ENCODE data around the gene NSUN2.
"Not testable (repeated sequence)": the region's sequence is repeated elsewhere in the genome, so short reads cannot be mapped to it uniquely, and the experiment has no call there.

The NSUN2 gene

DNA sequence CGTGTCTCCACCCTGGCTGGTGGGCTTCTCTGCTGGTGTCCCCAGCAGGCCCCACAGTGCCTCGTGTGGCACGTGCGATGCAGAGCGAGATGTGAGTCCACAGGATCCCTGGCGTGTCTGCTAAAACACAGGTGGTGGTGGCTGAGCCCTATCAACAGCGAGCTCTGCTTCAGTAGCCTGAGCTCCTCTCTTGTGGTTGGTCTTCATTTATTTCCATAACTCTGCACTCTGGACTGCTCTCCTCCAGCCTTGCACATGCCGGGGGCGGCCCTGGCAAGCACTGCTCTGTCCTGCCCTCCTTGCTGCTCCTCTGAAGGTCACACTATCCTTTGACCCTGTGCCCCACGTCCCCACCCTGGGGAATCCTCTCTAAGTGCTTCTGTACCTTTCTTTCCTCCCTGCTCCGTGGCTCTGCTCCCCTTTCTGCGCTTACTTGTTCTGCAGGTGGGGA lies 59.2 kb downstream of the NSUN2 start:
- TF ChIP-seq MYC (IDR thresholded peaks at IDR 0.05; ENCODE audit: low read depth, low read length) (no peak), POLR2A (IDR thresholded peaks at IDR 0.05; ENCODE audit: extremely low read depth, insufficient read length) (no peak), CTCF (IDR thresholded peaks at IDR 0.05; ENCODE audit: low read depth, low read length) (peak; percentile 10)
- no peak overlapping the region for H3K4me3 ChIP-seq (ENCODE audit: low read depth, low read length)
- DNase-seq (ENCODE audit: low read depth) = no peak

DNA sequence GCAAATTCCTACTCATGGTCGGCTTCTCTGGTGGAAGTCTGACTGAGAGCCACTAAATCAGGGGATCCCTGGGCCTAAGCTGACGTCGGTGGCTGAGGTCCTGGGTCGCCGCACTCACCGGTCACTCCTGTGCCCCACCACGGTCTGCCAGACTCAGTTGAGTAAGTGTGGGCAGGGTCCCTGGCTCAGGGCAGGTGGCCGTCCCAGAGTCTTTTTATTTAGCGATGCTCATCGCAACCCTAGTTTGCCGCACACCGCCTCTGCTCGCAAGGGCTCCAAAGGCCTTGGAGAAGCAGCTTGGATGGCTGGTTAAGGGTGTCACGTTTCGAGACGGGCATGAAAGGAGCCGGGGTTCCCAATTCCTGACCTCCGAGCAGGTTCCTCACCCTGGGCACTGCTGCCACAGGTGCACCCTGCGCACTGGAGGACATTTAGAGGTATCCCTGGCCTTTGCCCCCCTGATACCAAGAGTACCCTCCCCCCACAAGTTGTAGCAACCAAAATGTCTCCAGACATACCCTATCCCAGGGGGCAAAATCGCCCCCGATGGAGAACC lies 59.9 kb downstream of the NSUN2 start:
- no peak for DNase-seq (ENCODE audit: low read depth)
- no peak overlapping the region for H3K4me3 ChIP-seq (ENCODE audit: low read depth, low read length)
- TF ChIP-seq POLR2A (IDR thresholded peaks at IDR 0.05; ENCODE audit: extremely low read depth, insufficient read length) (no peak), CTCF (IDR thresholded peaks at IDR 0.05; ENCODE audit: low read depth, low read length) (no peak), MAX (IDR thresholded peaks at IDR 0.05; ENCODE audit: low read depth, low read length) (no peak), MYC (IDR thresholded peaks at IDR 0.05; ENCODE audit: low read depth, low read length) (no peak)

DNA sequence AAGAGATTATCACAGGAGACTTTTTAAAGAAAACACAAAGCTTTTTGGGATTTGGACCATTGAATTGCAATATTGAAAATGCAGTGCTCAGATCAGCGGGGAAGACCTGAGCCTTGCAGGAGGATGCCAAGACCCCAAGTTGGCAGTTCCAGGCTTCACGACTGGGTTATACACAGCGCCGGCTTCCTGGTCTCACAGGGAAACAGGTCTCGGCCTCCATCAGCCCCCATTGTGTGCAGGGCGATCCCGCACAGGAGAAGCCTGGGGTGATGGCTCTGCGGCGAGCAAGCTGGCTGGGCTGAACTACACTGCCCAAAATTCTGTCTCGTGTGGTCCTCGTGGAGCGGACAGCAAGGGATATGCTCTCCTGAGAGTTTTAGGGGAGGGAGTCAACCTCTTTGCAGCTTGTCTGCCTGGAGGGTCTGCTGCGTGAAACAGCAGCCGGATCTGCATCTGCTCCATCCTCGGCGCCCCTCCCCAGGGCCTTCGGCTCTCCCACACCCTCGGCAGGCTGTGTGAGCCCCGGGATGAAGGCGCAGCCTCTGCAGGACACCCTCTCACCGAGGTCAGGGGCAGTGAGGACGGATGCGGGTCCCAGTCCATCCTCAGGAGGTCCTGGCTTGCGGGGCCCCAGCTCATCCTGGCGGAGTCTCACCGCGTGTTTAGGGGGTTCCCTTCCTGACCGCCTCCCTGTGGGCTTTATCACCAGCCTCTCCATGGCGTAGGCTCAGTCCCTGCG lies 60.6 kb downstream of the NSUN2 start:
- DNase-seq (ENCODE audit: low read depth) = no peak
- TF ChIP-seq MAX (IDR thresholded peaks at IDR 0.05; ENCODE audit: low read depth, low read length) (no peak), MYC (IDR thresholded peaks at IDR 0.05; ENCODE audit: low read depth, low read length) (no peak), CTCF (IDR thresholded peaks at IDR 0.05; ENCODE audit: low read depth, low read length) (no peak), POLR2A (IDR thresholded peaks at IDR 0.05; ENCODE audit: extremely low read depth, insufficient read length) (no peak)

DNA sequence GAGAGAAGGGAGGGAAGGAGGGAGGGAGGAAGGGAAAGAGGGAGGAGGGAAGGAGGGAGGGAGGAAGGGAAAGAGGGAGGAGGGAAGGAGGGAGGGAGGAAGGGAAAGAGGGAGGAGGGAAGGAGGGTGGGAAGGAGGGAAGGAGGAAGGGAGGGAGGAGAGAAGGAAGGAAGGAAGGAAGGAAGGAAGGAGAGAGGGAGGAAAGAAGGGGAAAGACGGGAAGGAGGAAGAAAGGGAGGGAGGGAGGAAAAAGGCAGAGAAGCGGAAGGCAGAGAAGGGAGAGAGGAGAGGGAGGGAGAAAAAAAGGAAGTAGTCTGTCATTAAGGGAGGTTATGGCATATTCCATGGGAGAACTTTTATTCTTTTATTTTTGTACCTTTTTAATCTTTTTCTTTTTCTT lies 61.2 kb downstream of the NSUN2 start:
- H3K4me3 ChIP-seq (ENCODE audit: low read depth, low read length); DNase-seq (ENCODE audit: low read depth): not testable (repeated sequence)

More for the DNA sequence above, 60.6 kb downstream of the NSUN2 start:
- no peak overlapping the region for H3K4me3 ChIP-seq (ENCODE audit: low read depth, low read length)

DNA sequence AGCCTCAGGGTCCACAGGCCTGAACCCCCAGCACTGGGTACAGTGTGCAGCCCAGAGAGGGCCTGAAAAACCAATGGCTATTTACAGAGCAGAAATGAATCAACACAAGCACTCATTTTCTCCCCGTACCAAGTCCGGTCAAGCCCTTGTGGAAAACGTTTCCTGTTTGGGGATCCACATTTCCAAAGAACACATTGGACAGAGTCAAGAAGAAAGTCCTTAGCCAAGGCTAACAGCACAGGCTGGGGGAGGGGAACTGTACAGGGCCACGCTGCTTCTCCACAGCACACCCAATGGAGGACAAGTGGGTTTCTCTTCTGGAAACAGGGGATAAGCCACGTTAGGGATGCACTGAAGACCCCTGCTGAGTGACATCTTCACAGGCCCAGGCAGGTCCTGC lies 62.3 kb downstream of the NSUN2 start:
- no peak for TF ChIP-seq POLR2A (IDR thresholded peaks at IDR 0.05; ENCODE audit: extremely low read depth, insufficient read length)
- TF ChIP-seq CTCF (IDR thresholded peaks at IDR 0.05; ENCODE audit: low read depth, low read length) = no peak
- TF ChIP-seq MYC (IDR thresholded peaks at IDR 0.05; ENCODE audit: low read depth, low read length) = no peak
- no peak for TF ChIP-seq MAX (IDR thresholded peaks at IDR 0.05; ENCODE audit: low read depth, low read length)
- H3K4me3 ChIP-seq (ENCODE audit: low read depth, low read length) = no peak overlapping the region
- DNase-seq (ENCODE audit: low read depth) = no peak

- DNase-seq (ENCODE audit: low read depth) = no peak
- TF ChIP-seq POLR2A (IDR thresholded peaks at IDR 0.05; ENCODE audit: extremely low read depth, insufficient read length) (no peak), CTCF (IDR thresholded peaks at IDR 0.05; ENCODE audit: low read depth, low read length) (no peak), MYC (IDR thresholded peaks at IDR 0.05; ENCODE audit: low read depth, low read length) (no peak), MAX (IDR thresholded peaks at IDR 0.05; ENCODE audit: low read depth, low read length) (no peak)
- no peak overlapping the region for H3K4me3 ChIP-seq (ENCODE audit: low read depth, low read length)
Measured at GRCh38 chr5:6568889-6569288, 64.0 kb downstream of the NSUN2 start.
